HG03571 (cell line): ENCODE results near the gene FABP7.

ENCODE experiments used
- ATAC-seq: cut with Tn5 transposase; IDR thresholded peaks from one replicate; pipeline ENCODE4 v1.9.1; 2021; ENCODE audit not compliant: unreplicated experiment

The FABP7 gene

DNA sequence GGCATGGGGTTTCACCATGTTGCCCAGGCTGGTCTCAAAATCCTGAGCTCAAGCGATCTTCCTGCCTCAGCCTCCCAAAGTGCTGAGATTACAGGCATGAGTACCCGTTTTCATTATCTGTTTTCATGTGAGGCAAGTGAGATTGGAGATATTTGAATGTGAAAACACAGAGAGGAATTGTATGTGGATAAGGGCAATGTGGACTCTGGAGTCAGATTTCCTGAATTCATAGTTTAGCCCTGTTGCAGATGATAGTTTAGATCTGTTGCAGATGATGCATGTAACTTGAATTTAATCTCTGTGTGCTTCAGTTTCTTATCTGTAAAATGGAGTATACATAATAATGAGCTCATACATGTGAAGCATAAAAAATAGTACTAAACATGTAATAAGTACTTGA is 13.2 kb downstream of the FABP7 start:
- no peak for ATAC-seq

DNA sequence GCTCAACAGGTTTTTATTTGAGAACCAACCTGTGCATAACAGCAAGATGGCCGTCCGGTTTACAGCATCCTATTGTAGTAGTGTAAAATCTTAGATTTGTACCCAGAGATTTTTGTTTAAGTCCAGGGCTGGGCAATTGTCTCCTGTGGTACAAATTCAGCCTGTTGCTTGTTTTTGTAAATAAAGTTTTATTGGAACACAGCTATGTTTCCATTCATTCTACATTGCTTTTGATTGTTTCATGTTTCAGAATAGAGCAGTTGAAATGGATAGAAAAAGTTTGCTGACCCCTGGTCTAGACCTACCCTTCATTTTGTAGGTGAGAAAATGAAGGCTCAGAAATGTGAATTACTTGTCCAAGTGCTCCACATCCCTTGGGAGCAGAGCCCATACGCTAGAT is 18.0 kb downstream of the FABP7 start:
- no peak for ATAC-seq

DNA sequence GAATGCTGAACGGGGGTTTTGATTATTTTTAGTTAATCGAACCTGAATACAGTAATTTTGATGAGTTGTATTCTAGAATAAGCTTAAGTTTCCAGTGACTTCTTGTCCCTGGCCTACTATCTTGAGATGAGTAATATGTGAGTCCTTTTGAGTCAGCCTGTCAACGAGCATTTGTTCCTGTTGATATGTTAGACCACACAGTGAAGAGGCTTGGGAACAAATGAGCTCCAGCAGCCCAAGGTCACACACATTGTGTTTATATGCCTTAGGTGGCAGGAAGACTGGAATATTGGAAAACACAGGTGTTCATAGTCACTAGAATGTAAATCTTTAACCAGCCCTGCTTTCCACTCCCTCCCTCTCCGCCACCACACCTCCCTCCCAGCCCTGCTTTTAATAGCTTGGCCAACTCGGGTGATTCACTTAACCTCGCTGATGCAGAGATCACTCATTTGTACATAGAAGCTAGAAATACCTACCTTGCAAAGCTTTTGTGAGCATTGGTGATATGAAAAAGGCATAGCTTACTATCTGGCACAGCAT is 18.7 kb downstream of the FABP7 start:
- peak; percentile 76 for ATAC-seq

GRCh38 chr6:122799140-122799745 is 19.7 kb downstream of the FABP7 start:
- no peak for ATAC-seq

- no peak for ATAC-seq
Observed at GRCh38 chr6:122799916-122800686, 20.6 kb downstream of the FABP7 start.

DNA sequence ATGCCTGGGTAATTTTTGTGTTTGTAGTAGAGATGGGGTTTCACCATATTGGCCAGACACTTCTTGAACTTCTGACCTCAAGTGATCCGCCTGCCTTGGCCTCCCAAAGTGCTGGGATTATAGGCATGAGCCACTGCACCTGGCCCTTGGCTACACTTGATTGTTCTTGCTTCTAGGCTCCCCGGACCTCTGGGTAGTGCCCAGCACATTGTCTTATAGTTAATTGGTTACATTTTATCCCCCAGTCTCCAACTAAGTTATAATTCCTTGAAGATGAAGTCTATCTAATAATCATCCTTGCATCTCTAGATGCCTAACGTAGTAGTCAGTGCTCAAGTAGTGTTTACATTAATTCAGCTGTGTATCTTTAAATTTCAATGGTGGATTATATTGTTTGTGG is 21.4 kb downstream of the FABP7 start:
- no peak for ATAC-seq

DNA sequence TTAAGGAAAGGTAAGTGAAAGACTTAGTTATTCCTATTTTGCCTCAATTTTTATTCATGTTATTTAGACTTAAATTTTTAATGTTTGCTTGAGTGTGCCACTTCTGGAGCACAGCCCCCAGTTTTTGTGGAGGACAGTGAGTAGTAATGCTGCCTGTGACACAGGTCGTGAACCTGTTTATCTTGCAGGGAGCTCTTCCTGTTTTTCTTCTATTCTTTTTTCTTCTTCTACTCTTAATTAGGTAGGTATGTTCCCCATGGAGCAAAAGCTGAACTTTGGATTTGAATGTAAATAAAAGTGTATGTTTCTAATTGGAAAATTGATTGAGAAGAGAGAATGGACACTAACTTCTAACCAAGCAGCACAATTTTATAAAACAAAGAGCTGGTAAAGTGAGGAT is 21.9 kb downstream of the FABP7 start:
- ATAC-seq = no peak

DNA sequence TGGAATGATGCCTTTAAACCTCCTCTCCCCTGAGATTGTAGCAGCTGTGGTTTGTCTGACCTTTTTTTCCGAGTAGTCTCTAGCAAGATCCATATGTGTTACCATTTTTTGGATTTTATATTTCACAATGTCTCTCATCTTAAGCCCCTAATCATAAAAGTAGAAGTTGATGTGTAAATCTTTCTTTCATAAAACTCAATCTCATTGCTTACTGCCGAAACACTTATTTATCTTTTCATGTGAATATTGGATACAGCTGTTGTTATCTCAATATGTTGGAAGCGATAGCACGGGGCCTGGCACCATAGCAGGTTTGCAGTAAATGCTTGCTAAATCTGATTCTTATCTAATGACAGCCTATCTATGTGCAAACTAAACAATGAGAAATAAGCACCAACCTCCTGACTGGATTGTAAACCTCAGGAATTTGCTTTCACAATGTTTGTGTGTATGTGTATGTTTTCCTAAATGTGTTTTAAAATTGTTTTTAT is 23.7 kb downstream of the FABP7 start:
- no peak for ATAC-seq

DNA sequence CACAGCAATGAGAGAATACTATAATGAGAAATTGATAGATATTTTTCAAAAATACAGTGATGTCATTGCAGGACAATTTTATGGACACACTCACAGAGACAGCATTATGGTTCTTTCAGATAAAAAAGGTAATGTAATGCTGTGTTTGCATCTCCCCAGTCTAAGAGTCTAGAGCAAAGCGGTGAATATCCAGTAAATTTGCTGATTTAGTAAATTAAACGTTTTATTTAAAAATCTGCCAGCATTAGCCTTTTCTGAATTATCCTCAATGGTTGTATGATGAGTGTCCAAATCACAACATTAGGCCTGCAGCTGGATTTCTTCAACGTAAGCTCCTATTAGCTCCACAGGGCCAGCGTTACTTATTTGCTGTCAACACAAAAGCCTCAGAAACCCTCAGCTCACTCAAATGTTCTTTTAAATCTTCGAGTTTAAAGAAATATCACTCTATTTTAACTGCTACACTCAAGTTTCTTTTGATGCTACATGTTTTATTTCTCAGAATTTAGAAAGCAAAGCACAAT is 25.5 kb downstream of the FABP7 start:
- no peak for ATAC-seq

- no peak for ATAC-seq
Observed at GRCh38 chr6:122806291-122806690, 26.8 kb downstream of the FABP7 start.

GRCh38 chr6:122808121-122808885 is 28.8 kb downstream of the FABP7 start:
- no peak for ATAC-seq

GRCh38 chr6:122809001-122809400 is 29.5 kb downstream of the FABP7 start:
- ATAC-seq = no peak

DNA sequence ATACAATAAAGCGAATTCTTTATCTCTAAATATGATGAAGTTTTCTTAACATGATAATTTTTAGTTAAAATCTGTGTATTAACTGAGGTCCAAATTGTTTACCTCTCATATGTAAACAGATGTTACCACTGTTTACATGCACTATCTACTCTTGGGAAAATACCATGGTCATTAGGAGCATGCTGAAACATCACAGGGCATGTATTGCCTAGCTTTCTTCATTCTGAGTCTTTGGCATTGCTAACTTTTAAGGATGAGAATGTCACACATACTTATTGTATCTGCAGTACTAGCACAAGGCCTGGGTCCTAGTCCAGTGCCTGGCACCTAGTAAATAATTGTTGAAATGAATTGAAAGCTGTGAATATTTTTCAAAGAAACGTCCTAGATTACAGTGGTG is 30.2 kb downstream of the FABP7 start:
- no peak for ATAC-seq

DNA sequence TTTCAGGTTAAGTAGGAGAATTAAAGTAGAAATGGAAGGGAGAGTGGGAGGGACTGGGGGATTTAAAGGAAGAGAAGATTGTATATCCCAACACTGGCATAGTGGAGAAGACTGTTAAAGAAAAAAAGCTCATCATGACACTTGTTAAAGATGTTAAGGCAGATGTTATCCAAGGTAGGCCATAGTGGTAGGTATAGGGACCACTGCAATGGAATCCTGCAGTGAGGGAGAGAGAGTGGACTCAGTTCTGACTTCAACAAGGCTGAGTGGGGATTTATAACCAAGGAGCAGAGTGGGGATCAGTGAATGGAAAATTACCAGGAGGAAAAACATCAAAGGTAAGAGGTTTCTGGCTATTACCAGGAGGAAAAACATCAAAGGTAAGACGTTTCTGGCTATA is 30.7 kb downstream of the FABP7 start:
- no peak for ATAC-seq

DNA sequence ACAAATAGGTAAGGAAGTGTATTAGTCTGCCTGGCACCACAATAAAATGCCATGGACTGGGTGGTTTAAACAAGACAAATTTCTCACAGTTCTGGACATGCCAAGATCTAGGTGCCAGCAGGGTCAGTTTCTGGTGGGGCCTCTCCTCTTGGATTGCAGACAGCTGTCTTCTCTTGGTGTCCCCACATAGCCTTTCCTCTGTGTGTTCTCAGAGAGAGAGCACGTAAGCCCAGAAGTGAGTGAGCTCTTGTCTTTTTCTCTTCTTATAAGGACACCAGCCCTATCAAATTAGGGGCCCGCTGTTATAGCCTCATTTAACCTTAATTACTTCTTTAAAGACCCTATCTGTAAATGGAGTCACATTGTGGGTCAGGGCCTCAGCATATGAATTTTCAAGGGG is 37.8 kb downstream of the FABP7 start:
- ATAC-seq = no peak

DNA sequence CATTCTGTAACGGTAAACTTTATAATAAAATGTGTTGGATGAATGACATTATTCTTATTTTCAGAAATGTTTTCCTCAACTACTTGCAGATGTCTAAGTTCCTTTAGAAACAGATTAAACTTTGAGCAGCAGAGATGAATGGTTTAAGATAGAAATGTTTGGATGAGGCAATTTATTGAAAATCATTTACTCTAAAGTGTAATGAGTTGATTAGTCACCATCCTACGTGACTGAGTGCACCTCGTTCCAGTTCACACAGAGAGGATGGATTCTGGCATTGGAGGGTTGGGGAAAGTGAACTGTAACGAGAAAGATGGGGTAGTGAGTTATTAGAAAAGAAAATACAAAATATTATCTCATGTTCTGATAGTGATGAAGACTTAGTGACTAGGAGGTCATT is 38.2 kb downstream of the FABP7 start:
- ATAC-seq = no peak

GRCh38 chr6:122818866-122819265 is 39.4 kb downstream of the FABP7 start:
- ATAC-seq = no peak

DNA sequence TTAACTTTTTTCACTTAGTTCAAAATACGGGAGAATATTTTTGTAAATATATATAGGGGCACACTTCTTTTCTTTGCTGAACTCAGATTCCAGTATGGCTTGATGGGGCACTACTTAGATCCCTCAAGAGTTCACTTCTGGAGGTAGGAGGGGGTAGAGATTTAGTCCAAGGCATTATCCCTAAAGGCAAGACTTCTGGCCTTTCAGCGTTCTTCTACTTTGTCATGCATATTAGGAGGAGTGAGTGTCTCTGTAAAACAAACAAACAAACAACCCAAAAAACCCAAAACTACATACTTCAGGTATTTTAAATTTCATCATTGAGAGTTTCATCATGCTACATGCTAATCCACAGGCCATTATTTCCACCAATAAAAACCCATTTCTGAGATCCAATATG is 41.6 kb downstream of the FABP7 start:
- ATAC-seq = no peak

- no peak for ATAC-seq
Observed at GRCh38 chr6:122825163-122825562, 45.6 kb downstream of the FABP7 start.

DNA sequence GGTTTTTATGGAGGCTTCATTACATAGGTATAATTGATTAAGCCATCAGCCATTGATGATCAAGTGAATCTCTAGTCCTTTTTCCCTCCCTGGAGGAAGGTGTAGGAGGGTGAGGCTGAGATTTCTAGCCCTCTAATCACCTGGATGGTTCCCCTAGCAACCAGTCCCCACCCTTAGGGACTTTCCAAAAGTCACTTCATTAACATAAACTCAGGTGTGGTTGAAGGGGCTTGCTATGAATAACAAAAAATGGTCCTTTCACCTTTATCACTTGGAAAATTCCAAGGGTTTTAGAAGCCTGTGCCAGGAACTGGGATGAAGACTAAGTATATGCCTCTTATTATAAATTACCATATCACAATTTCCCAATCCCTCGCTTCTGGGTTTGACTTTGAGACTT is 49.9 kb downstream of the FABP7 start:
- no peak for ATAC-seq

- no peak for ATAC-seq
Observed at GRCh38 chr6:122831511-122831910, 52.0 kb downstream of the FABP7 start.
